GM18505 (cell line): ENCODE data around the gene BPIFB6.

Source experiments
- ATAC-seq: cut with Tn5 transposase; IDR thresholded peaks from one replicate; pipeline ENCODE4 v1.9.1; 2021; ENCODE audit not compliant: unreplicated experiment
- POLR2A ChIP-seq: IDR thresholded peaks from 4 replicates; pipeline ENCODE4 v1.6.1; 2011; ENCODE audit warnings: borderline replicate concordance; ENCODE audit not compliant: insufficient read depth, insufficient read length; ENCODE audit errors: extremely low read depth

BPIFB6 gene

GRCh38 chr20:33008336-33009213 lies 22.9 kb upstream of the BPIFB6 start:
- no peak for ATAC-seq
- no peak for TF ChIP-seq POLR2A

DNA sequence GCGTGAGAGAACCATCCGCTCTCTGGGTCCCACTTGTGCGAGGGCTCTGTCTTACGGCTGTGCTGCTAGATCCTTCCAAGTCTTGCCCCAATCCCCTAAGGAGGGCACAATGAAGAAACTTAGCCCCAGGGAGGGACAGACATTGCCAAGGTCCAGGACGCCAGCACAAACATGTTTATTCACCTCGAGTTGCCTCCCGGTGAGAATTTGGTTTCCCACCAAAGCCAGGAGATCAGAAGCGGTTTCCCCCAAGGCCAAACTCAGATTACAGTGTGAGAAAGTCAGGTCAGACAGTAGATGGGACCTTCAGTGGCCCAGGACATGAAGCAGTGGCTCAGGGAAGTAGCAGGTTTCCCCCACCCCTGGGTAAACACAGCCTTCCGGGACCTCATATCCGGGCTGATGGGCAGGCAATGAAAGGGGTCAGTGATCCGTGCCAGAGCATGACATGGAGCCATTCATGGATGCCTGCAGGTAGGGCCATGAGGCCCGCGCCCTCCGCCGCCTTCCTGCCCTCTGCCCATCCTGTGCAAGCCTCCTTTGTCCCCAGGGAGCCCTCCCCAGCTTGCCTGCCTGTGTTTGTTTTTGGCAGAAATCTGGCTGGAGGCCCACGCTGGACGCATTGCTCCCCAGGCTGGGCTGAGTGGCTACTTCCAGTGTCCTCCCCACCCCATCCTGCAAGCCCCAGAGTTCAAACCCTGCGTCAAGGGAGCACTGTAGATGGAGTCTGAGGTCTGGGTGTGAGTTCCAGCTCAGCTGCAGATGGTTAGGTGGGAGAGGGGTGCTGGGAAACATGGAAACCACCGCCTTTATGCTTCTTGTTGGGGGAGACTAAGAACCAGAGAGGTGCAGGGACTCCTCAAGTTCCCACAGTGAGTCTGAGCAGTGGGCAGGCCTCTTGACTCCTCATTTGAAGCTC lies 22.0 kb upstream of the BPIFB6 start:
- no peak for ATAC-seq
- no peak for TF ChIP-seq POLR2A

- no peak for TF ChIP-seq POLR2A
- ATAC-seq = no peak
Observed at GRCh38 chr20:33010133-33010504, 21.3 kb upstream of the BPIFB6 start.

- TF ChIP-seq POLR2A = no peak
- no peak for ATAC-seq
Observed at GRCh38 chr20:33010674-33011449, 20.6 kb upstream of the BPIFB6 start.

GRCh38 chr20:33012327-33013189 lies 18.9 kb upstream of the BPIFB6 start:
- no peak for ATAC-seq
- no peak for TF ChIP-seq POLR2A

GRCh38 chr20:33013701-33014326 lies 17.6 kb upstream of the BPIFB6 start:
- ATAC-seq = no peak
- no peak for TF ChIP-seq POLR2A

DNA sequence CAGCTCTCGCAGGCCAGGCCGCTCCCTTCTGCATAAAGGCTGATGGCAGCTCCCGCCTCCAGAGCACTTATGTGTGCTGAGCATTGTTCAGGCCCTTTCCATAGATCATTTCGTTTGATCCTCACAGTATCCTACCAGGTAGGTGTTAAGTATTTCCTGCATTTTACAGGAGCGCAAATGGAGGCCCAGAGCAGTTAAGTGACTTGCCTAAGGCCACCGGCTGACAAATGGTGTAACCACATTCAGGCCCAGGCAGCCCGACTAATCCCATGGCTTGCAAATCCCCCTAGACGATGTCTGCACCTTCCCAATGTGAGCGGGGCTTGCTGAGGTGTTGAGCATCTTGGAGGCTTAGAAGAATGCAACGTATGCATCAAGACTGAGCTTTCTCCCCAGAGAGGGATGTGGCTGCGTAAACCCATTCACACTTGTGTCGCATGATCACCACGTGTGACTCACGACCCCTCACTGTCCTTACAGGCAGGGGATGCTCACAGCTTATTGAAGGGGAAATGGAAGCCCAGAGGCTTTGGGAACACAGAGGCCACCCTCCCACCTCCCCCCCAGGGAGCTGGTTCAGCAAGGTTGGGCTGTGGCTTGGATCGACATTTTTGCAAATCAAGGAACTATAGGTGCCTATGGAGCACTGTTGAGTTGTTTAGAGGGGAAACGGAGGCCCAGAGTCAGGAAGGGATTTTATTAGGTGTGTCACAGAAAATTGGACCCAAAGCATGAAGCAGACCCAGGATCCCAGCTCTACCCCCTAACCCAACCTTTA lies 16.9 kb upstream of the BPIFB6 start:
- no peak for TF ChIP-seq POLR2A
- no peak for ATAC-seq

GRCh38 chr20:33015114-33015484 lies 16.3 kb upstream of the BPIFB6 start:
- no peak for TF ChIP-seq POLR2A

DNA sequence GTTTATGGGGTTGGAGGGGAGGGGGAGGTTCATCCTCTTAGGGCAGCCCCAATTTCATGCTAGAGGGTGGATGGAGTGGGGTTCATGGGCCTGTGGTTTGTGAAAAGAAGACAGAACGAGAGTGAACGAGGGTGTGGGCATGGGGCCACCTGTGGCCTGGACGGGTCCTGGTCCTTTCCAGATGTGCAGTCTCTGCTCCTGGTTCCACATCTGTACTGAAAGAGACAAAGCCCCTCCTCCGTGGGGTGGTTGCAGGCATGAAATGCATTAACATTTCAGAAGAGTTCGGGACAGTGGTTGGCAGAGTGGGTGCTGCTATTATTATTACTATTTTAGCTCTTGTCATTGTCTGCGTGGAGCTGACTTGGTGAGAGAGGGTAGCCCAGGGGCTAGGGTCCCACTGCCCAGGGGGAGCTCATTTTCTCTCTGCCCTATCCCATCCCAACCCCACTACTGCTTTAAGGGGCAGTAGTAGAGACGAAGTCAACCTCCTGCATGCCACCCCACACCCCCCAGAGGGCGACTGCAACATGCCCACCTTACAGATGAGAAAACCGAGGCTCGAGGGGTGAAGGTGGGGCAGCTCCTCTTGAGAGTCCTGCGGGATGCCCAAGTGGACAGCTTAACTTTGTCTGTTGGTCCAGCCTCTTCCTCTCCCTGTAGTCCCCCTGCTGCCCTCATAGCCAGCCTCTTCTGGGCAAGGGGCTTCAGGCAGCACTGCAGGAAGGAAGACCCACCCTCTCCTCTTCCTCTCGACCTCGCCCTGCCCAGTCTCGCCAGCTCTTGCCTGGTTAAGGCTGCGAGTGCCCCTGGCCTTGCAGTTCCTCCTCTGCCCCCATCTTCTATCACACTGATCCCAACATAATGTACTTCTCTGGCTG lies 15.5 kb upstream of the BPIFB6 start:
- no peak for TF ChIP-seq POLR2A
- no peak for ATAC-seq

More at GRCh38 chr20:33015114-33015484, 16.3 kb upstream of the BPIFB6 start:
- ATAC-seq = no peak

GRCh38 chr20:33016581-33017109 lies 14.8 kb upstream of the BPIFB6 start:
- ATAC-seq = no peak
- no peak for TF ChIP-seq POLR2A
